Glutamatergic neuron (in vitro differentiated cells): Measurements from ENCODE around the gene STRIP2. TPM values are rescaled to one million over a fixed set of nuclear protein-coding genes. Genes with fewer than 3 reads are reported as not detected.
"Not testable (repeated sequence)": the region's sequence is repeated elsewhere in the genome, so short reads cannot be mapped to it uniquely, and the experiment has no call there.

Source experiments
- DNase-seq: peaks from one replicate; pipeline ENCODE4 v3.0.0; 2022
- H3K27ac Mint-ChIP-seq: one replicate; pipeline ENCODE4 v1.8.0; 2020; ENCODE audit warnings: mild to moderate bottlenecking, mixed read lengths, inconsistent platforms; ENCODE audit not compliant: unreplicated experiment
- H3K27me3 Mint-ChIP-seq: one replicate; pipeline ENCODE4 v1.8.0; 2020; ENCODE audit warnings: mild to moderate bottlenecking, moderate library complexity, mixed read lengths, inconsistent platforms; ENCODE audit not compliant: unreplicated experiment
- H3K36me3 Mint-ChIP-seq: one replicate; pipeline ENCODE4 v1.8.0; 2020; ENCODE audit warnings: mild to moderate bottlenecking, mixed read lengths, inconsistent platforms; ENCODE audit not compliant: unreplicated experiment
- H3K4me1 Mint-ChIP-seq: one replicate; pipeline ENCODE4 v1.8.0; 2020; ENCODE audit warnings: mild to moderate bottlenecking, low read depth, mixed read lengths, inconsistent platforms; ENCODE audit not compliant: unreplicated experiment
- H3K4me3 Mint-ChIP-seq: one replicate; pipeline ENCODE4 v1.8.0; 2020; ENCODE audit warnings: mild to moderate bottlenecking, mixed read lengths, inconsistent platforms; ENCODE audit not compliant: unreplicated experiment
- H3K9me3 Mint-ChIP-seq: one replicate; pipeline ENCODE4 v1.8.0; 2020; ENCODE audit warnings: mild to moderate bottlenecking, moderate library complexity, mixed read lengths, inconsistent platforms; ENCODE audit not compliant: unreplicated experiment
- CTCF ChIP-seq: fragments of 200-600 bp; sonication (generic); IDR thresholded peaks from one replicate; pipeline ENCODE4 v1.5.0; 2021; ENCODE audit not compliant: partially characterized antibody, unreplicated experiment
- total RNA-seq: library from RNA; stranded (reverse); fragmentation: NEBNext Ultra II Directional; extraction: Animal tissue kit (Norgen Biotek cat#: 25700); gene quantifications from one replicate; pipeline ENCODE4 v1.2.1, GENCODE V29; 2021; ENCODE audit not compliant: unreplicated experiment

STRIP2 gene
- total RNA-seq, 1 donor from 2014 or later: 3.3 TPM

- H3K9me3 Mint-ChIP-seq: no peaks in the 10 kb centered on the region
- no peak for TF ChIP-seq CTCF
- no peak for DNase-seq
- H3K4me3 Mint-ChIP-seq: no peak overlapping the region
- peaks cover 4% of the 10 kb centered on the region for H3K4me1 Mint-ChIP-seq
- no peak overlapping the region for H3K27ac Mint-ChIP-seq
- no peaks in the 10 kb centered on the region for H3K36me3 Mint-ChIP-seq
- H3K27me3 Mint-ChIP-seq: no peaks in the 10 kb centered on the region
These were observed 32.0 kb upstream of the STRIP2 start for GRCh38 chr7:129401967-129402860.

- DNase-seq: no peak
- no peak overlapping the region for H3K4me3 Mint-ChIP-seq
- peaks cover 4% of the 10 kb centered on the region for H3K4me1 Mint-ChIP-seq
- TF ChIP-seq CTCF: no peak
- H3K9me3 Mint-ChIP-seq: no peaks in the 10 kb centered on the region
- no peaks in the 10 kb centered on the region for H3K27me3 Mint-ChIP-seq
- H3K27ac Mint-ChIP-seq: no peak overlapping the region
- H3K36me3 Mint-ChIP-seq: no peaks in the 10 kb centered on the region
These were observed 28.7 kb upstream of the STRIP2 start for GRCh38 chr7:129405527-129405926.

- DNase-seq, H3K27ac Mint-ChIP-seq, H3K4me1 Mint-ChIP-seq, H3K9me3 Mint-ChIP-seq, H3K27me3 Mint-ChIP-seq, H3K36me3 Mint-ChIP-seq, H3K4me3 Mint-ChIP-seq: not testable (repeated sequence)
These were observed 24.0 kb upstream of the STRIP2 start for GRCh38 chr7:129410238-129410637.

GRCh38 chr7:129412501-129412900, 21.7 kb upstream of the STRIP2 start:
- DNase-seq: no peak
- Mint-ChIP-seq H3K27ac (no peak overlapping the region), H3K27me3 (no peaks in the 10 kb centered on the region), H3K4me1 (no peaks in the 10 kb centered on the region), H3K36me3 (peaks cover 4% of the 10 kb centered on the region), H3K4me3 (no peak overlapping the region), H3K9me3 (no peaks in the 10 kb centered on the region)
- no peak for TF ChIP-seq CTCF

- no peaks in the 10 kb centered on the region for H3K4me1 Mint-ChIP-seq
- H3K27ac Mint-ChIP-seq: peak overlapping the region; percentile 4
- no peak for DNase-seq
- H3K27me3 Mint-ChIP-seq: no peaks in the 10 kb centered on the region
- no peak overlapping the region for H3K4me3 Mint-ChIP-seq
- H3K36me3 Mint-ChIP-seq: peaks cover 4% of the 10 kb centered on the region
- peaks cover 1% of the 10 kb centered on the region for H3K9me3 Mint-ChIP-seq
- no peak for TF ChIP-seq CTCF
These were observed 17.2 kb upstream of the STRIP2 start for GRCh38 chr7:129417073-129417472.
